ENCODE measurements around the gene UBE4B.
"Not testable (repeated sequence)": the region's sequence is repeated elsewhere in the genome, so short reads cannot be mapped to it uniquely, and the experiment has no call there.

Gene UBE4B

GRCh38 chr1:10070206-10070605 is 37.4 kb downstream of the UBE4B start:
- DNase-seq (ENCODE audit: low read depth, low spot score) = no peak

- no peak for DNase-seq (ENCODE audit: low read depth, low spot score)
These were observed 38.9 kb downstream of the UBE4B start for GRCh38 chr1:10071640-10072039.

- not testable (repeated sequence) for DNase-seq (ENCODE audit: low read depth, low spot score)
These were observed 40.6 kb downstream of the UBE4B start for GRCh38 chr1:10073371-10073770.

GRCh38 chr1:10074059-10074851 is 41.5 kb downstream of the UBE4B start:
- DNase-seq (ENCODE audit: low read depth, low spot score) = peak; percentile 54

- no peak for DNase-seq (ENCODE audit: low read depth, low spot score)
These were observed 42.3 kb downstream of the UBE4B start for GRCh38 chr1:10074852-10075730.

DNA sequence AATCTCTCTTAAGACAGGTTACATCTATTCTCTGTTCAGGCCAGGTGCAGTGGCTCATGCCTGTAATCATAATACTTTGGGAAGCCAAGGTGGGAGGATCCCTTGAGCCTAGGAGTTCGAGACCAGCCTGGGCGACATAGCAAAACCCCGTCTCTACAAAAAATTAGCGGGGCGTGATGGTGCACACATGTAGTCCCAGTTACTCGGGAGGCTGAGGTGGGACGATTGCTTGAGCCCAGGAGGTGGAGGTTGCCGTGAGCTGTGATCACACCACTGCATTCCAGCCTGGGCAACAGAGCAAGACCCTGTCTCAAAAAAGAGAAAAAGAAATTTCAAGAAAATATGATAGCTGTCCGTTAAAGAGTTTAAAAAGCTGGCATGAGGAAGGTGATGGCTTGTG is 43.0 kb downstream of the UBE4B start:
- DNase-seq (ENCODE audit: low read depth, low spot score) = no peak

GRCh38 chr1:10078494-10078893 is 45.7 kb downstream of the UBE4B start:
- DNase-seq (ENCODE audit: low read depth, low spot score) = no peak

DNA sequence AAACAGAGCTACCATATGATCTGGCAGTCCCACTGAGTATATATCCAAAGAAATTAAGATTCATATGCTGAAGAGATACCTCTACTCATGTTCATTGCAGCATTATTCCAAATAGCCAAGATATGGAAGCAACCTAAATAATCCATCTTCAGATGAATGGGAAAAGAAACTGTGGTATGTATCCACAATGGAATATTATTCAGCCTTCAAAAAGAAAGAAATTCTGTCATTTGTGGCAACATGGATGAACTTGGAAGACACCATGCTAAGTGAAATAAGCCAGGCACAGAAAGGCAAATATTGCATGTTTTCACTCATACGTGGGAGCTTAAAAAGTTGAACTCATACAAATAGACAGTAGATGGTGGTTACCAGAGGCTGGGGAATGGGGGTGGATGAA is 47.8 kb downstream of the UBE4B start:
- no peak for DNase-seq (ENCODE audit: low read depth, low spot score)

- DNase-seq (ENCODE audit: low read depth, low spot score) = no peak
These were observed 50.2 kb downstream of the UBE4B start for GRCh38 chr1:10082785-10083479.

- DNase-seq (ENCODE audit: low read depth, low spot score) = no peak
These were observed 51.3 kb downstream of the UBE4B start for GRCh38 chr1:10084045-10084444.

- no peak for DNase-seq (ENCODE audit: low read depth, low spot score)
These were observed 52.3 kb downstream of the UBE4B start for GRCh38 chr1:10085076-10085475.

DNA sequence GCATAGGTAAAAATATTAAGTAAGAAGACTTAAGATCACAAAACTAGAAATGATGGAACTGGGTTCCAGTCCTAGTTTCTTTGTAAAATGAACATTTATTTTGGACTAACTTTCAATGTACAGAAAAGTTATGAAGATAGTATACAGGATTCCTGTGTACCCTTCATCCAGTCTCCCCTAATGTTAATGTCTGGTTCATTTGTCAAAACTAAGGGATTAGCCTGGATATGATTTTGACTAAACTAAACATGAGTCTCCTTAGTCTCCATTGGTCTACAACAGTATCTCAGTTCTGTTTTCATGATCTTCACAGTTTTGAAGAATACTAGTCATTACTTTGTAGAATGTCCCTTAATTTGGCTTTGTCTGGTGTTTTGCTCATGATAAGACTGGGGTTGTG is 54.5 kb downstream of the UBE4B start:
- no peak for DNase-seq (ENCODE audit: low read depth, low spot score)

DNA sequence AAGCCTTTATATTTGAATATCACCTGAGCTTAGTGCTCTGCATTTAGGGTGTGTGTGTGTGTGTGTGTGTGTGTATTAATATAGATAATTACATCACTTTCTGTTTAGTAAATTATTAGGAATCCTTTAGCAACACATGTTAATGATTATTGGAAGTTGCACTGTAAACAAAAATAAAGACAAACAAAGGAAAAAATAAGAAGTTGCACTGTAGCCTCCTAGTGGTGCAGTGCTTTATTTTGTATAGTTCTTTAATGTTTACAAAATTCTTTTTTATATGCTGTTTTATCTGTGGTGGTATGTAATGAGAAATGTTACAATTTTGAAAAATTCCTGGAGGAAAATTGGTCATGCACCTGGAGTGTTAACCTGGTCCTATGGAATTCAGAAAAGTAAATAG is 69.2 kb downstream of the UBE4B start:
- DNase-seq (ENCODE audit: low read depth, low spot score) = no peak

DNA sequence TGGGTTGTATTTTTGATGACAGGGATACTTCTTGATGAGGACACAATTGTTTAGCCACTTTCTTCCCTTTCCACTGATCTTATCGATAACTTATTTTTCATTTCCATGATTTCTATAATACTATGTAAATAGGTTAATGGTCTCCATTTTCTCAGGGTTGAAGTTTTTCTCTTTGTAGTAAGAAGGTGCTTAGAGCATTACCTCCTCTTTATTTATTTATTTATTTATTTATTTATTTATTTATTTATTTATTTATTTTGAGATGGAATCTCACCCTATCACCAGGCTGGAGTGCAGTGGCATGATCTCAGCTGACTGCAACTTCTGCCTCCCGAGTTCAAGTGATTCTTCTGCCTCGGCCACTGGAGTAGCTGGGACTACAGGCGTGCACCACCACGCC is 70.4 kb downstream of the UBE4B start:
- DNase-seq (ENCODE audit: low read depth, low spot score) = no peak

- DNase-seq (ENCODE audit: low read depth, low spot score) = no peak
These were observed 72.1 kb downstream of the UBE4B start for GRCh38 chr1:10104834-10105233.

DNA sequence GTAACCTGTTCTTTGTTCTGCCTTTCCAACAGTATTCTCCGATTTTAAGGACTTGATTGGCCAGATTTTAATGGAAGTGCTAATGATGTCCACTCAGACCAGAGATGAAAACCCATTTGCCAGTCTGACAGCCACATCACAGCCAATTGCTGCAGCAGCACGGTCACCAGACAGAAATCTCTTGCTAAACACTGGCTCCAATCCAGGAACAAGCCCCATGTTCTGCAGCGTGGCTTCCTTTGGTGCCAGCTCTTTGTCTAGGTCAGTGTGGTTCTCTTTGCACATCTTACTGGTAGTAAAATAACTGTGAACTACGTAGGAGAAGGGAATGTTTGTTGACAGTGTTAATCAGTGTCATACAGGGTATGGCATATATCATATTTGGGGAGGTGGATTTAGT is 72.7 kb downstream of the UBE4B start:
- no peak for DNase-seq (ENCODE audit: low read depth, low spot score)

DNA sequence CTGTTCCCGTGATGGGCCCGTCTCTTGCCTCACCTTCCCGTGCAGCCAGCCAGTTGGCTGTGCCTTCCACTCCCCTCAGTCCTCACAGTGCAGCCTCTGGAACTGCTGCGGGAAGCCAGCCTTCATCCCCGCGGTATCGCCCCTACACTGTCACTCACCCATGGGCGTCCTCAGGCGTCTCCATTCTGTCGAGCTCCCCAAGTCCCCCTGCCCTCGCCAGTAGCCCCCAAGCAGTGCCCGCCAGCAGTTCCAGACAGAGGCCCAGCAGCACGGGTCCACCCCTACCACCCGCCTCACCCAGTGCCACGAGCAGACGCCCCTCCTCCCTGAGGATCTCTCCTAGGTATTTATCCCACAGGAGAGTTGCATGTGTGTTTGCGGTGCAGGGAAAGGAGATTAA is 73.5 kb downstream of the UBE4B start:
- DNase-seq (ENCODE audit: low read depth, low spot score) = no peak

- DNase-seq (ENCODE audit: low read depth, low spot score) = no peak
These were observed 74.2 kb downstream of the UBE4B start for GRCh38 chr1:10106756-10107475.

DNA sequence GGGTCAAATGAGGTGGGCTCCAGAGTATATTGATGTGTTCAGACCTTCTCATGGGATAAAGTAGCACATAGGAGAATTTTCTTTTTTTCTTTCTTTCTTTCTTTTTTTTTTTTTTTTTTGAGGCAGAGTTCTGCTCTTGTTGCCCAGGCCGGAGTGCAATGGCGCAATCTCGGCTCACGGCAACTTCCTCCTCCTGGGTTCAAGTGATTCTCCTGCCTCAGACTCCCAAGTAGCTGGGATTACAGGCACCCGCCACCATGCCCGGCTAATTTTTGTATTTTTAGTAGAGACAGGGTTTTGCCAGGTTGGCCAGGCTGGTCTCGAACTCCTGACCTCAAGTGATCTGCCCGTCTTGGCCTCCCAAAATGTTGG is 74.7 kb downstream of the UBE4B start:
- not testable (repeated sequence) for DNase-seq (ENCODE audit: low read depth, low spot score)

- peak; percentile 20 for DNase-seq (ENCODE audit: low read depth, low spot score)
These were observed 75.4 kb downstream of the UBE4B start for GRCh38 chr1:10108134-10108663.

DNA sequence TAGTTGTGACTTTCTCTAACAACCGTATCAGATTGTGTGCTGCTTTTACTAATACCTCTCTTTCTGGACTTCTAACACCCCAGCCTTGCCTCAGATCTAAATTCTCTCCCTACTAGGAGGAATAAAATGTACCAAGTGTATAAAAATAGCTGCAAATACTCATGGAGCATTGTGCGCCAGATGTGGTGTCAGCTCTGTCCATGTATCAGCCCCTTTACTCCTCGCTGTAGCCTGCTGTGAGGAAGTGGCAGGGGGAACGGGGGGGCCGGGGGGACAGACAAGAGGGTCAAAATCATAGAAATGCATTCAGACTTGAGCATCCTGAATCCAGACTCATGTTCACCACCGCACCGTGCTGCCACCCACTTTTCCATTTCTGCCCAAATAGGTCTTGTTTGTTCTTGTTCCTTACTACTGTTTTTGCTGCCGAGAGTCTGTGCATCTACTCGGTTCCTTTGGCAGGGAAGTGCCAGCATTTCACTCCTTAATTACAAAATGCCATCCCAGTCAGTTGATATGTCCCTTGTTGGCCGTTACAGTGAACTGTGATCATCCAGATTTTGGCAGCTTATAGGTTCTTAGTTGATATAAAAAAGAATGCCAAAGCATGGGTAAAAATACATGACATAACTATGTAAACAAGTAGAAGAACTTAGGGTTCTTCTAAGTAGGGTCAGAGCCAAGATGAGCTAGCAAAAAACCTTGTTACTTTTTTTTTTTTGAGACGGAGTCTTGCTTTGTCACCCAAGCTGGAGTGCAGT is 76.4 kb downstream of the UBE4B start:
- DNase-seq (ENCODE audit: low read depth, low spot score) = no peak
